ENCODE measurements around the gene FDX2.
"Not testable (repeated sequence)": the region's sequence is repeated elsewhere in the genome, so short reads cannot be mapped to it uniquely, and the experiment has no call there.

- not testable (repeated sequence) for TF ChIP-seq CTCF, POLR2A (IDR thresholded peaks at IDR 0.05)
Observed at GRCh38 chr19:10336725-10337124, 20.9 kb upstream of the FDX2 start.

Data from right lobe of liver (tissue), 4 donors.